HG03039 (cell line): ENCODE data around the gene NPAS4.

Experiments used
- ATAC-seq: cut with Tn5 transposase; IDR thresholded peaks from one replicate; pipeline ENCODE4 v1.9.1; 2021; ENCODE audit warnings: mild to moderate bottlenecking, moderate library complexity; ENCODE audit not compliant: unreplicated experiment

Gene NPAS4

DNA sequence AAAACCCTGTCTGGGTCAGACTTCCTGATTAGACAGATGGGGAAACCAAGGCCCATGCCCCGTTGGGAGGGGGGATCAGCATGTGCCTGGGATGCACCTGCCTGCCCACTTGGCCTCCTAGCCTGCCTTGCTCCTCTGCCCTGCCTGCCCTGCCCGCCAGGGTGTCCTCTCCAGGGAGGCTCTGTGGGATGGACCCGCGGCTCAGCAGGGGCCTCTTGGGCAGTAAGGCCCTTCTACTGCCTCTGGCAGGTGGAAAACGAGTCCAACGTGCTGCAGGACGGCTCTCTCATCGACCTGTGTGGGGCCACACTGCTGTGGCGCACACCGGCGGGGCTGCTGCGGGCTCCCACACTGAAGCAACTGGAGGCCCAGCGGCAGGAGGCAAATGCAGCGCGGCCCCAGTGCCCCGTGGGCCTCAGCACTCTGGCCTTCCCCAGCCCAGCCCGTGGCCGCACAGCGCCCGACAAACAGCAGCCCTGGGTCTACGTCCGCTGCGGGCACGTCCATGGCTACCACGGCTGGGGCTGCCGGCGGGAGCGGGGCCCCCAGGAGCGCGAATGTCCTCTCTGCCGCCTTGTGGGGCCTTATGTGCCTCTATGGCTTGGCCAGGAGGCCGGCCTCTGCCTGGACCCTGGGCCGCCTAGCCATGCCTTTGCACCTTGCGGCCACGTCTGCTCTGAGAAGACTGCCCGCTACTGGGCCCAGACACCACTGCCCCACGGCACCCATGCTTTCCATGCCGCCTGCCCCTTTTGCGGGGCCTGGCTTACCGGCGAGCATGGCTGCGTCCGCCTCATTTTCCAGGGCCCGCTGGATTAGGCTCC, 54.7 kb downstream of the NPAS4 start:
- ATAC-seq = no peak
